HepG2 (cell line): ENCODE data around the gene CARD9. TPM values are rescaled to one million over a fixed set of nuclear protein-coding genes. Genes with fewer than 3 reads are reported as not detected.
A peak's percentile ranks its signal among the peaks of the same experiment; 100 is the strongest.

Source experiments
- ATF5 ChIP-seq: sonication (generic); formaldehyde crosslinking; IDR thresholded peaks from 2 replicates; pipeline ENCODE4 v1.4.0; 2020; ENCODE audit warnings: mild to moderate bottlenecking, low read depth, missing genetic modification reagents
- HIVEP1 ChIP-seq: sonication (generic); formaldehyde crosslinking; IDR thresholded peaks from 2 replicates; pipeline ENCODE4 v1.4.0; 2020; ENCODE audit warnings: mild to moderate bottlenecking, missing genetic modification reagents
- MAX ChIP-seq: IDR thresholded peaks from 2 replicates; pipeline ENCODE4 v1.6.1; 2012; ENCODE audit warnings: inconsistent platforms
- RNF2 ChIP-seq: fragments of 450-650 bp; conservative IDR thresholded peaks from 2 replicates; pipeline ENCODE4 v1.6.1; 2016; ENCODE audit warnings: low read depth
- RXRA ChIP-seq: sonication (generic); formaldehyde crosslinking; IDR thresholded peaks from 2 replicates; pipeline ENCODE4 v1.5.1; 2020; ENCODE audit warnings: missing genetic modification reagents
- ZFX ChIP-seq: sonication (generic); formaldehyde crosslinking; IDR thresholded peaks from 2 replicates; pipeline ENCODE4 v1.4.0; 2020; ENCODE audit warnings: mild to moderate bottlenecking, low read depth, missing genetic modification reagents, moderate library complexity
- ZNF605 ChIP-seq: sonication (generic); formaldehyde crosslinking; IDR thresholded peaks from 2 replicates; pipeline ENCODE4 v1.8.0; 2022; ENCODE audit warnings: mild to moderate bottlenecking, missing genetic modification reagents
- ZSCAN31 ChIP-seq: sonication (generic); formaldehyde crosslinking; IDR thresholded peaks from 2 replicates; pipeline ENCODE4 v1.5.0; 2020; ENCODE audit warnings: low read depth, mild to moderate bottlenecking, missing genetic modification reagents
- polyA plus RNA-seq, 8 experiments: library from polyadenylated mRNA; depleted of rRNA in 3 of 8; stranded (reverse) in 7 of 8; unstranded in 1 of 8; fragments of >200 nt; fragmentation: Illumina TruSeq in 4 of 8; extraction: Trizol in 4 of 8; gene quantifications; 2 replicates each; pipeline versions ENCODE4 v1.2.1 to v1.2.3, GENCODE V29; 2011 to 2016; ENCODE audit warnings: low read depth in 4 of 8, missing spikeins in 1 of 8, mixed read lengths in 1 of 8; ENCODE audit not compliant: insufficient read depth in 1 of 8
- total RNA-seq, 5 experiments: library from RNA; depleted of rRNA; stranded (reverse); fragments of >200 nt; fragmentation: Illumina TruSeq; extraction: Trizol; gene quantifications; 2 replicates each; pipeline ENCODE4 v1.2.3, GENCODE V29; 2016; ENCODE audit warnings: low read depth in 1 of 5
- TF ChIP-seq, protein P1 (sequence below), 2 experiments: sonication (generic) in 1 of 2; formaldehyde crosslinking in 1 of 2; IDR thresholded peaks; 2 replicates each; pipeline versions ENCODE4 v1.6.1 to v1.9.0; 2014 to 2022; ENCODE audit warnings: antibody characterized with exemption in 1 of 2, borderline replicate concordance in 1 of 2, inconsistent platforms in 1 of 2, low read depth in 1 of 2, missing genetic modification reagents in 1 of 2
- TF ChIP-seq, protein P2 (sequence below): sonication (generic); formaldehyde crosslinking; IDR thresholded peaks from 2 replicates; pipeline ENCODE4 v1.4.0; 2020; ENCODE audit warnings: low read depth, mild to moderate bottlenecking, missing genetic modification reagents
- TF ChIP-seq, protein P3 (sequence below): sonication (generic); formaldehyde crosslinking; conservative IDR thresholded peaks from 2 replicates; pipeline ENCODE4 v1.4.0; 2020; ENCODE audit warnings: missing genetic modification reagents
- TF ChIP-seq, protein P4 (sequence below): sonication (generic); formaldehyde crosslinking; conservative IDR thresholded peaks from 2 replicates; pipeline ENCODE4 v1.4.0; 2020; ENCODE audit warnings: missing genetic modification reagents
- TF ChIP-seq, protein P5 (sequence below): IDR thresholded peaks from 2 replicates; pipeline ENCODE4 v1.6.1; 2016; ENCODE audit warnings: low read depth

CARD9 gene
- total and polyA plus RNA-seq, 2 of the 13 experiments (the other 11 are each of a cell fraction or from before 2014, with no cell fraction given) = 3.3 to 7.4 TPM

- TF ChIP-seq, protein P1, sequence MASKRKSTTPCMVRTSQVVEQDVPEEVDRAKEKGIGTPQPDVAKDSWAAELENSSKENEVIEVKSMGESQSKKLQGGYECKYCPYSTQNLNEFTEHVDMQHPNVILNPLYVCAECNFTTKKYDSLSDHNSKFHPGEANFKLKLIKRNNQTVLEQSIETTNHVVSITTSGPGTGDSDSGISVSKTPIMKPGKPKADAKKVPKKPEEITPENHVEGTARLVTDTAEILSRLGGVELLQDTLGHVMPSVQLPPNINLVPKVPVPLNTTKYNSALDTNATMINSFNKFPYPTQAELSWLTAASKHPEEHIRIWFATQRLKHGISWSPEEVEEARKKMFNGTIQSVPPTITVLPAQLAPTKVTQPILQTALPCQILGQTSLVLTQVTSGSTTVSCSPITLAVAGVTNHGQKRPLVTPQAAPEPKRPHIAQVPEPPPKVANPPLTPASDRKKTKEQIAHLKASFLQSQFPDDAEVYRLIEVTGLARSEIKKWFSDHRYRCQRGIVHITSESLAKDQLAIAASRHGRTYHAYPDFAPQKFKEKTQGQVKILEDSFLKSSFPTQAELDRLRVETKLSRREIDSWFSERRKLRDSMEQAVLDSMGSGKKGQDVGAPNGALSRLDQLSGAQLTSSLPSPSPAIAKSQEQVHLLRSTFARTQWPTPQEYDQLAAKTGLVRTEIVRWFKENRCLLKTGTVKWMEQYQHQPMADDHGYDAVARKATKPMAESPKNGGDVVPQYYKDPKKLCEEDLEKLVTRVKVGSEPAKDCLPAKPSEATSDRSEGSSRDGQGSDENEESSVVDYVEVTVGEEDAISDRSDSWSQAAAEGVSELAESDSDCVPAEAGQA (IDR thresholded peaks at IDR 0.05; ENCODE audit: low read depth) = no peak
- TF ChIP-seq, protein P1 (CRISPR knock-in tag; IDR thresholded peaks at IDR 0.05; ENCODE audit: borderline replicate concordance) = peak; percentile 81; the same call in 1 of the 2 replicates
- TF ChIP-seq RNF2 = peak; percentile 95
- TF ChIP-seq ZNF605 (CRISPR knock-in tag) = 0 out of 2 replicates have a peak, but pooled peaks have one; percentile 58
- TF ChIP-seq RXRA (CRISPR knock-in tag) = no peak; the same call in 1 of the 2 replicates
- TF ChIP-seq ATF5 (CRISPR knock-in tag) = no peak
- TF ChIP-seq ZFX (CRISPR knock-in tag) = no peak
- TF ChIP-seq, protein P2, sequence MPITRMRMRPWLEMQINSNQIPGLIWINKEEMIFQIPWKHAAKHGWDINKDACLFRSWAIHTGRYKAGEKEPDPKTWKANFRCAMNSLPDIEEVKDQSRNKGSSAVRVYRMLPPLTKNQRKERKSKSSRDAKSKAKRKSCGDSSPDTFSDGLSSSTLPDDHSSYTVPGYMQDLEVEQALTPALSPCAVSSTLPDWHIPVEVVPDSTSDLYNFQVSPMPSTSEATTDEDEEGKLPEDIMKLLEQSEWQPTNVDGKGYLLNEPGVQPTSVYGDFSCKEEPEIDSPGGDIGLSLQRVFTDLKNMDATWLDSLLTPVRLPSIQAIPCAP = no peak
- TF ChIP-seq, protein P3, sequence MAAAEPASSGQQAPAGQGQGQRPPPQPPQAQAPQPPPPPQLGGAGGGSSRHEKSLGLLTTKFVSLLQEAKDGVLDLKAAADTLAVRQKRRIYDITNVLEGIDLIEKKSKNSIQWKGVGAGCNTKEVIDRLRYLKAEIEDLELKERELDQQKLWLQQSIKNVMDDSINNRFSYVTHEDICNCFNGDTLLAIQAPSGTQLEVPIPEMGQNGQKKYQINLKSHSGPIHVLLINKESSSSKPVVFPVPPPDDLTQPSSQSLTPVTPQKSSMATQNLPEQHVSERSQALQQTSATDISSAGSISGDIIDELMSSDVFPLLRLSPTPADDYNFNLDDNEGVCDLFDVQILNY = no peak
- TF ChIP-seq, protein P4, sequence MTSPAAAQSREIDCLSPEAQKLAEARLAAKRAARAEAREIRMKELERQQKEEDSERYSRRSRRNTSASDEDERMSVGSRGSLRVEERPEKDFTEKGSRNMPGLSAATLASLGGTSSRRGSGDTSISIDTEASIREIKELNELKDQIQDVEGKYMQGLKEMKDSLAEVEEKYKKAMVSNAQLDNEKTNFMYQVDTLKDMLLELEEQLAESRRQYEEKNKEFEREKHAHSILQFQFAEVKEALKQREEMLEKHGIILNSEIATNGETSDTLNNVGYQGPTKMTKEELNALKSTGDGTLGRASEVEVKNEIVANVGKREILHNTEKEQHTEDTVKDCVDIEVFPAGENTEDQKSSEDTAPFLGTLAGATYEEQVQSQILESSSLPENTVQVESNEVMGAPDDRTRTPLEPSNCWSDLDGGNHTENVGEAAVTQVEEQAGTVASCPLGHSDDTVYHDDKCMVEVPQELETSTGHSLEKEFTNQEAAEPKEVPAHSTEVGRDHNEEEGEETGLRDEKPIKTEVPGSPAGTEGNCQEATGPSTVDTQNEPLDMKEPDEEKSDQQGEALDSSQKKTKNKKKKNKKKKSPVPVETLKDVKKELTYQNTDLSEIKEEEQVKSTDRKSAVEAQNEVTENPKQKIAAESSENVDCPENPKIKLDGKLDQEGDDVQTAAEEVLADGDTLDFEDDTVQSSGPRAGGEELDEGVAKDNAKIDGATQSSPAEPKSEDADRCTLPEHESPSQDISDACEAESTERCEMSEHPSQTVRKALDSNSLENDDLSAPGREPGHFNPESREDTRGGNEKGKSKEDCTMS (CRISPR knock-in tag) = no peak
- TF ChIP-seq ZSCAN31 (CRISPR knock-in tag) = no peak
- TF ChIP-seq MAX = peak; percentile 94
- peak; percentile 54; the same call in 1 of the 2 replicates for TF ChIP-seq HIVEP1
- TF ChIP-seq, protein P5, sequence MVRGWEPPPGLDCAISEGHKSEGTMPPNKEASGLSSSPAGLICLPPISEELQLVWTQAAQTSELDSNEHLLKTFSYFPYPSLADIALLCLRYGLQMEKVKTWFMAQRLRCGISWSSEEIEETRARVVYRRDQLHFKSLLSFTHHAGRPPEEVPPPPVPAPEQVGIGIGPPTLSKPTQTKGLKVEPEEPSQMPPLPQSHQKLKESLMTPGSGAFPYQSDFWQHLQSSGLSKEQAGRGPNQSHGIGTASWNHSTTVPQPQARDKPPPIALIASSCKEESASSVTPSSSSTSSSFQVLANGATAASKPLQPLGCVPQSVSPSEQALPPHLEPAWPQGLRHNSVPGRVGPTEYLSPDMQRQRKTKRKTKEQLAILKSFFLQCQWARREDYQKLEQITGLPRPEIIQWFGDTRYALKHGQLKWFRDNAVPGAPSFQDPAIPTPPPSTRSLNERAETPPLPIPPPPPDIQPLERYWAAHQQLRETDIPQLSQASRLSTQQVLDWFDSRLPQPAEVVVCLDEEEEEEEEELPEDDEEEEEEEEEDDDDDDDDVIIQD (CRISPR knock-in tag) = no peak
Measured at GRCh38 chr9:136409557-136410455, 36.3 kb upstream of the CARD9 start (continued).
